Duodenal mucosa (tissue), 2 donors: ENCODE measurements around the gene ERI3.

ENCODE experiments used
- H3K27ac ChIP-seq: one replicate; pipeline ENCODE4 v1.7.0; 2013; ENCODE audit warnings: low read depth, low read length
- H3K27me3 ChIP-seq, 2 donors: one replicate each; pipeline ENCODE4 v1.7.0; 2013; ENCODE audit warnings: low read length in 2 of 2, control low read depth in 1 of 2; ENCODE audit not compliant: insufficient read depth in 2 of 2, control insufficient read depth in 1 of 2
- H3K36me3 ChIP-seq, 2 donors: one replicate each; pipeline ENCODE4 v1.7.0; 2013; ENCODE audit warnings: low read length in 2 of 2, control low read depth in 1 of 2; ENCODE audit not compliant: insufficient read depth in 2 of 2, control insufficient read depth in 1 of 2
- H3K4me1 ChIP-seq, 2 donors: one replicate each; pipeline ENCODE4 v1.7.0; 2013; ENCODE audit warnings: low read length in 2 of 2, control low read depth in 1 of 2; ENCODE audit not compliant: insufficient read depth in 2 of 2, control insufficient read depth in 1 of 2
- H3K4me3 ChIP-seq, 2 donors: one replicate each; pipeline ENCODE4 v1.7.0; 2013; ENCODE audit warnings: low read length in 2 of 2, low read depth in 1 of 2
- H3K9ac ChIP-seq, 2 donors: one replicate each; pipeline ENCODE4 v1.7.0; 2013; ENCODE audit warnings: low read length in 2 of 2, low read depth in 1 of 2
- H3K9me3 ChIP-seq, 2 donors: one replicate each; pipeline ENCODE4 v1.7.0; 2013; ENCODE audit warnings: low read length in 2 of 2, control low read depth in 1 of 2; ENCODE audit not compliant: control insufficient read depth in 1 of 2

Gene ERI3

DNA sequence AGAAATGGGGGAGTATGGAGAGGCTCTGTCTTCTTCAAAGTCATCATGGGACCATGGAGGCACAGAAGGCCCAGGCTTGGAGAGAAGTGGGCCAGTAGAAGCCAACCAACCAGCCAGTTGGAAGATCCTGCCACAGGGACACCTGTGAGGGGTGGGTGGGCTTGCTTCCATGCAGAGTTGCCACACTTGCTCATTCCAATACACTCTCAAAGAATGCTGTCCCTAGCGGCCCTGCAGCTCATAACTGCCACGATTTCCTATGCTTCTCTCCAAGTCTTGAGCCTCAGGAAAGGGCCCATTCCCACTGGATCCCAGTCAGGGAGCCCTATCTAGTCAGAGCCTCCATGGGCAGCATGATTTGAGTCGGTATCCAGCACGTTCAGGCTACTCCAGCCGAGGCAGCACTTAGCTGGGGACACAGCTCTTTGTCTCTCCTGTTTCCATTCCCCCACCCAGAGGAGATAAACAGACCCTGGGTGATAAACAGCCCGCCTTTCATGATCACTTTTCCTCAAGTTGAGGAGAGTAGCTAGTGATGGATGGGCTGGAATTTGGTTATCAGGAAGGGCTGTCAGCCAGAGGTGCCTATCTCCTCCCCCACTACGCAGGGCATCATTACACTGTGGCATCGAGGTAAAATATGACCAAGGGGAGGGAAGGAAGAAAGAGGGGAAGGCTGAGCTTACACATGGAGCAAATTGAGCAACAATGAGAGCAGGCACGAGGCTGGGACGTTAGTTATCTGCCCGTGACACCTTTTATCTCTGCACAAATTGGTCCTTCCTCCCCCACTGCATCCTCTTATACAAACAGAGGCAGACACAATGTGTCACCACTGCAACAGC is 64.6 kb downstream of the ERI3 start:
- Histone ChIP-seq H3K4me3 (no peak overlapping the region), H3K27ac (no peak overlapping the region), H3K36me3 (peaks cover 2 to 20% of the 10 kb centered on the region in 2 donors), H3K9ac (no peak overlapping the region), H3K27me3 (no peaks in the 10 kb centered on the region), H3K9me3 (no peaks in the 10 kb centered on the region), H3K4me1 (peaks cover 23 to 44% of the 10 kb centered on the region in 2 donors)

GRCh38 chr1:44289530-44289929 is 65.5 kb downstream of the ERI3 start:
- Histone ChIP-seq H3K27ac (no peak overlapping the region), H3K4me3 (no peak overlapping the region), H3K27me3 (no peaks in the 10 kb centered on the region), H3K9me3 (no peaks in the 10 kb centered on the region), H3K36me3 (peaks cover 2 to 25% of the 10 kb centered on the region in 2 donors), H3K4me1 (peaks cover 23 to 40% of the 10 kb centered on the region in 2 donors), H3K9ac (no peak overlapping the region)

GRCh38 chr1:44288883-44289282 is 66.2 kb downstream of the ERI3 start:
- H3K4me3 ChIP-seq = no peak overlapping the region
- no peaks in the 10 kb centered on the region for H3K27me3 ChIP-seq
- no peak overlapping the region for H3K27ac ChIP-seq
- H3K4me1 ChIP-seq = peaks cover 24 to 40% of the 10 kb centered on the region in 2 donors
- H3K9ac ChIP-seq = no peak overlapping the region
- no peaks in the 10 kb centered on the region for H3K9me3 ChIP-seq
- H3K36me3 ChIP-seq = peaks cover 2 to 28% of the 10 kb centered on the region in 2 donors

DNA sequence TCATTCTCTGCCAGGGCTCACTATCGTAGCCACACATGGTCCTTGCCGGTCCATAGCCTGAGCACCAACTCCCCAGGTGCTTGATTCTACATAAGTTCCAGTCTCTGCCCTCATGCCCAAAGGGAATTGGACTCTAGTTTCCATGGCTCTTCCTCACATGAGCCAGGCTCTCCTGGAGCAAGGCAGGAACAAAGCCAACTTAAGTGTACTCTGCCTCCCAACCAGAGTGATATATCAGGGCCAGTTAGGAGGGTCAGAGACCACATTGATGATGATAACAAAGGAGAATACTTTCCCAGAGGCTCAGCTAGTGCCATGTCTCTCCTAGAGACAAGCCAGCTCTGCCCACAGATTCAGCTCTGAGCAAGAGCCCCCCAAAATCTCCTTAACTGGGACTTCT is 70.9 kb downstream of the ERI3 start:
- no peak overlapping the region for H3K27ac ChIP-seq

GRCh38 chr1:44283524-44284173 is 71.4 kb downstream of the ERI3 start:
- Histone ChIP-seq H3K4me3 (no peak overlapping the region), H3K4me1 (peaks cover 29 to 36% of the 10 kb centered on the region in 2 donors), H3K9me3 (no peaks in the 10 kb centered on the region), H3K27me3 (no peaks in the 10 kb centered on the region), H3K36me3 (peaks cover 0 to 34% of the 10 kb centered on the region in 2 donors), H3K9ac (no peak overlapping the region), H3K27ac (no peak overlapping the region)

More for the DNA sequence above, 70.9 kb downstream of the ERI3 start:
- Histone ChIP-seq H3K27me3 (no peaks in the 10 kb centered on the region), H3K4me3 (no peak overlapping the region), H3K9me3 (no peaks in the 10 kb centered on the region), H3K9ac (no peak overlapping the region), H3K4me1 (peaks cover 30 to 41% of the 10 kb centered on the region in 2 donors), H3K36me3 (peaks cover 0 to 34% of the 10 kb centered on the region in 2 donors)

DNA sequence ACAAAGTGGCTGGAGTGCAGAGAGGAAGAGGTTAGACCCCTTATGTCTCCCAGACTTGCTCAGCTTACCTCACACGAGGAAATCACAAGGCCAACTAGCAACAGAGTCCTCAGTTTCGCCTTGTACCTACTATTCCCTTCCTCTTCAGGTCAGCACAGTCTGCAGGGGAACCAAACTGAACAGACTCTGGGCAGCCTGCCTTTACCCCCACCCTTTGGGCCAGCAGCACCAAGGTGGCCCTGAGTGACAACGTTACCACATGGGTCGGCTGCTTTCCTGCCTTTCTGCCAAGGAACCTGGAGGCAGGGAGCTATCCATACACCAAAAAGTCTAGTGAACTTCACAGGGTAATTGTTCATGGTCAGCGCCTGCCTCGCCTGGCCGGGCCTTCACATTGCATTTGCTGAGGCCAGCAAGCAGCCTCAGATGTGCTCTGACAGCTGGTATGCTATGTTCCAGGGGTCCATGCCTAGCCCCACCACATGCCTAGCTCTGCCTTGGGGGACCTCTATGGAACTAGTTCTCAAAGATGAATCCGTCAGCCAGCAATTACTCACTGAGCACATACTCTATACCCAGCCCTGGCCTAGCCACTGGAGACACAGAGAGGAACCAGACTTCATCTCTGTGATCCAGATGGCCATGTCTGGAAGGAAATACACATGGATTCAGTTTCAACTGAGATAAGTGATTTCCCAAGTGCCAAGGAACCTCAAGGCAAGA is 72.2 kb downstream of the ERI3 start:
- Histone ChIP-seq H3K9ac (no peak overlapping the region), H3K27ac (no peak overlapping the region), H3K4me1 (peaks cover 29 to 36% of the 10 kb centered on the region in 2 donors), H3K4me3 (no peak overlapping the region), H3K27me3 (no peaks in the 10 kb centered on the region), H3K9me3 (no peaks in the 10 kb centered on the region), H3K36me3 (peaks cover 0 to 32% of the 10 kb centered on the region in 2 donors)

GRCh38 chr1:44281962-44282703 is 72.9 kb downstream of the ERI3 start:
- Histone ChIP-seq H3K36me3 (peaks cover 0 to 29% of the 10 kb centered on the region in 2 donors), H3K27ac (no peak overlapping the region)

DNA sequence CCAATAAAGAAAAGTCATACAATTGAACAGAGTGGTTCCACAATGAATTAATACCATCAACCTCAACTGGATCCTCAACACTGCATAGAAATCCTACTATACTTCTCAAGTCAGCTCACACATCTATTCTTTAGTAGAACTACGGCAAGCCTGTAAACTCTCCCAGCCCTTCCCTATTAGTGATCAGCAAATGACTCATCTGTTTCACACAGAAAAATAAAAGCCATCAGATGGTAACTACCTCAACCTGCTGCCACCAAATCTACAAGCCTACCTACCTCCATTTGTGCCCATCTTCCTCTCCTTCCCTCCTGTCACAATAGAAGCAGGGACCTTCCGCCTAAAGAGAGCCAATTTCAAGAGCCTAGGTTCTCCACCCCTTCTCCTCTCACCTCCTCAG is 78.2 kb downstream of the ERI3 start:
- Histone ChIP-seq H3K27me3 (no peaks in the 10 kb centered on the region), H3K27ac (no peak overlapping the region)

More at GRCh38 chr1:44281962-44282703, 72.9 kb downstream of the ERI3 start:
- Histone ChIP-seq H3K9ac (no peak overlapping the region), H3K27me3 (no peaks in the 10 kb centered on the region), H3K9me3 (no peaks in the 10 kb centered on the region), H3K4me3 (no peak overlapping the region), H3K4me1 (peaks cover 29 to 36% of the 10 kb centered on the region in 2 donors)

GRCh38 chr1:44275991-44276405 is 79.1 kb downstream of the ERI3 start:
- no peaks in the 10 kb centered on the region for H3K36me3 ChIP-seq
- H3K27ac ChIP-seq = no peak overlapping the region
- H3K9ac ChIP-seq = no peak overlapping the region
- no peaks in the 10 kb centered on the region for H3K9me3 ChIP-seq
- H3K27me3 ChIP-seq = no peaks in the 10 kb centered on the region
- peaks cover 21 to 26% of the 10 kb centered on the region in 2 donors for H3K4me1 ChIP-seq
- H3K4me3 ChIP-seq = no peak overlapping the region

More for the DNA sequence above, 78.2 kb downstream of the ERI3 start:
- Histone ChIP-seq H3K36me3 (peaks cover 0 to 3% of the 10 kb centered on the region in 2 donors), H3K9ac (no peak overlapping the region), H3K4me3 (no peak overlapping the region), H3K4me1 (peaks cover 13 to 17% of the 10 kb centered on the region in 2 donors), H3K9me3 (no peaks in the 10 kb centered on the region)
